CD4-positive, alpha-beta T cell treated with Interleukin-17A for 4 hours (primary cell): Measurements from ENCODE around the gene DEFB132.

ENCODE experiments used
- DNase-seq: peaks from one replicate; pipeline ENCODE4 v3.0.0-alpha.2; 2020; ENCODE audit warnings: mixed read lengths

The DEFB132 gene

GRCh38 chr20:266596-267562, 9.4 kb downstream of the DEFB132 start:
- DNase-seq: peak; percentile 94

GRCh38 chr20:270517-270916, 13.0 kb downstream of the DEFB132 start:
- DNase-seq: no peak

GRCh38 chr20:271069-271468, 13.5 kb downstream of the DEFB132 start:
- DNase-seq: no peak

- DNase-seq: no peak
These were observed 14.0 kb downstream of the DEFB132 start for GRCh38 chr20:271528-271927.

- no peak for DNase-seq
These were observed 15.2 kb downstream of the DEFB132 start for GRCh38 chr20:272718-273117.

GRCh38 chr20:273884-274283, 16.4 kb downstream of the DEFB132 start:
- no peak for DNase-seq

GRCh38 chr20:275791-276190, 18.3 kb downstream of the DEFB132 start:
- no peak for DNase-seq

GRCh38 chr20:276620-277495, 19.3 kb downstream of the DEFB132 start:
- DNase-seq: no peak

- DNase-seq: no peak
These were observed 19.9 kb downstream of the DEFB132 start for GRCh38 chr20:277496-277781.

GRCh38 chr20:278181-278580, 20.7 kb downstream of the DEFB132 start:
- DNase-seq: no peak

GRCh38 chr20:278607-279571, 21.4 kb downstream of the DEFB132 start:
- no peak for DNase-seq

- no peak for DNase-seq
These were observed 26.6 kb downstream of the DEFB132 start for GRCh38 chr20:284172-284571.

- no peak for DNase-seq
These were observed 29.0 kb downstream of the DEFB132 start for GRCh38 chr20:286508-286907.

GRCh38 chr20:288956-289692, 31.6 kb downstream of the DEFB132 start:
- no peak for DNase-seq

- no peak for DNase-seq
These were observed 32.2 kb downstream of the DEFB132 start for GRCh38 chr20:289693-290083.

- DNase-seq: peak; percentile 95
These were observed 32.7 kb downstream of the DEFB132 start, which contains the start of gene C20orf96 for GRCh38 chr20:290084-290831. Gene C20orf96, minus strand, starts transcription at chr20:290750. Its CDS starts 140 bp downstream, at chr20:290610.

GRCh38 chr20:294602-295001, 37.1 kb downstream of the DEFB132 start:
- no peak for DNase-seq

GRCh38 chr20:295804-296203, 38.3 kb downstream of the DEFB132 start:
- no peak for DNase-seq

- peak; percentile 89 for DNase-seq
These were observed 39.8 kb downstream of the DEFB132 start, which contains the start of gene ZCCHC3 for GRCh38 chr20:297098-297924. Gene ZCCHC3, plus strand, starts transcription at chr20:297570. Its CDS starts 17 bp downstream, at chr20:297587.
